Stimulated activated CD8-positive, alpha-beta memory T cell treated with anti-CD3 and anti-CD28 coated beads, Interleukin-12 subunit alpha, Interleukin-12 subunit beta, amount 100 ng/mL, for 1 hour (primary cell): ENCODE measurements around the gene PCDH11Y.
"Not testable (repeated sequence)": the region's sequence is repeated elsewhere in the genome, so short reads cannot be mapped to it uniquely, and the experiment has no call there.

Source experiments
- DNase-seq: peaks from one replicate; pipeline ENCODE4 v3.0.0-alpha.2; 2020; ENCODE audit warnings: low read depth

Gene PCDH11Y

GRCh38 chrY:5000057-5000456 lies at the start of gene PCDH11Y:
Gene PCDH11Y, plus strand, starts transcription at chrY:5000296. Its CDS starts 56,804 bp downstream, at chrY:5057100.
- DNase-seq: not testable (repeated sequence)

GRCh38 chrY:4967894-4968293 lies 32.2 kb upstream of the PCDH11Y start:
- DNase-seq: not testable (repeated sequence)

- not testable (repeated sequence) for DNase-seq
Measured at GRCh38 chrY:4991743-4992400, 8.2 kb upstream of the PCDH11Y start.

GRCh38 chrY:4994892-4995291 lies 5.2 kb upstream of the PCDH11Y start:
- not testable (repeated sequence) for DNase-seq

- DNase-seq: not testable (repeated sequence)
Measured at GRCh38 chrY:5002476-5003184, 2.5 kb downstream of the PCDH11Y start.

- DNase-seq: not testable (repeated sequence)
Measured at GRCh38 chrY:5038972-5039523, 39.0 kb downstream of the PCDH11Y start.

- not testable (repeated sequence) for DNase-seq
Measured at GRCh38 chrY:5083017-5083416, 82.9 kb downstream of the PCDH11Y start.

- DNase-seq: not testable (repeated sequence)
Measured at GRCh38 chrY:5182998-5183397, 182.9 kb downstream of the PCDH11Y start.

GRCh38 chrY:5215116-5215515 lies 215.0 kb downstream of the PCDH11Y start:
- not testable (repeated sequence) for DNase-seq

GRCh38 chrY:5324931-5325330 lies 324.8 kb downstream of the PCDH11Y start:
- not testable (repeated sequence) for DNase-seq

GRCh38 chrY:5342220-5342619 lies 342.1 kb downstream of the PCDH11Y start:
- not testable (repeated sequence) for DNase-seq

- not testable (repeated sequence) for DNase-seq
Measured at GRCh38 chrY:5543705-5544104, 543.6 kb downstream of the PCDH11Y start.

GRCh38 chrY:5638589-5638988 lies 638.5 kb downstream of the PCDH11Y start:
- DNase-seq: not testable (repeated sequence)

- DNase-seq: not testable (repeated sequence)
Measured at GRCh38 chrY:5679265-5679664, 679.2 kb downstream of the PCDH11Y start.

- not testable (repeated sequence) for DNase-seq
Measured at GRCh38 chrY:5708727-5709126, 708.6 kb downstream of the PCDH11Y start.

- DNase-seq: not testable (repeated sequence)
Measured at GRCh38 chrY:5709788-5710381, 709.8 kb downstream of the PCDH11Y start.

GRCh38 chrY:5761403-5761802 lies 761.3 kb downstream of the PCDH11Y start:
- DNase-seq: not testable (repeated sequence)

GRCh38 chrY:5776485-5776884 lies 776.4 kb downstream of the PCDH11Y start:
- DNase-seq: not testable (repeated sequence)
